Endothelial cell of umbilical vein (primary cell): ENCODE results near the gene DISP2.

ENCODE experiments used
- EZH2 ChIP-seq: IDR thresholded peaks from 2 replicates; pipeline ENCODE4 v1.6.1; 2012; ENCODE audit warnings: borderline replicate concordance, low read depth, mild to moderate bottlenecking, moderate library complexity, low read length, inconsistent platforms; ENCODE audit not compliant: severe bottlenecking
- POLR2A ChIP-seq: IDR thresholded peaks from 2 replicates; pipeline ENCODE4 v1.6.1; 2012; ENCODE audit warnings: low read depth, mild to moderate bottlenecking, control low read depth, low read length
- POLR2AphosphoS5 ChIP-seq: IDR thresholded peaks from 2 replicates; pipeline ENCODE4 v1.6.1; 2012; ENCODE audit warnings: low read depth, mild to moderate bottlenecking, control low read depth, low read length, moderate library complexity; ENCODE audit not compliant: insufficient read depth
- TF ChIP-seq, protein P1 (sequence below), 2 donors: IDR thresholded peaks; 1 replicate in 1 of 2; 2 replicates in 1 of 2; pipeline ENCODE4 v1.5.1; 2011; ENCODE audit warnings: low read length in 2 of 2, mild to moderate bottlenecking in 2 of 2, moderate library complexity in 2 of 2, control low read depth in 1 of 2, inconsistent platforms in 1 of 2, low read depth in 1 of 2; ENCODE audit not compliant: insufficient read depth in 1 of 2; ENCODE audit errors: extremely low read depth in 1 of 2

DNA sequence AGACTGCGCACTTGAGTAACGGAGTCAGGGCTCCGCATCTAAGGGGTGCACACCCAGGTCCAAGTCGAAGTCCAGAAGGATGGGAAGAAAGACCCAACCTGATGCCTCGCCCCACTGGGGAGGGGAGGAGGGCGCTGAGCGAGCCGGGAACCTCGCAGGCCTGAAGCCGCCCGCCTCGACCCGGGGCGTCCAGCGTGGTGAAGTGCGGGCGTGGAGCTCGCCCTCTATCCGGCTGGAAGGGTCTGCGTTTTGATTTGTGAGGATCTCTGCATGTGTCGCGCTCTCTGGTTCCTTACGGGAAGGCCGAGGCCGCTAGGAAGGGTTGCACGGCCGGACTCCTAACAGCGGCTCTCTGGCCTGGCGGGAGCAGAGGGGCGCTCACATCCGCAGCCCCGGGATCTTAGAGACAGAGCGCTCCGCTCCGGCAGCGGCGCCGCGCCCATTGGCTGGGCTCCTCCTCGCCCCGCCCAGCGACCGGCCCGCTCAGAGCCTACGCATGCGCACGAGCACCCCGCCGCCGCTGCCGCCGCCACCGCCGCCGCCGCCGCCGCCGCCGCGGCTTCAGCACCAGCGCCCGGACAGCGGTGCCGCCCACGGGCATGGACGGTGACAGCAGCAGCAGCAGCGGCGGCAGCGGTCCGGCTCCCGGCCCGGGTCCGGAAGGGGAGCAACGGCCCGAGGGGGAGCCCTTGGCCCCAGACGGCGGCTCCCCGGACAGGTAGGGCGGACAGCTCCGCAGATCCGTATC lies at the start of gene DISP2:
- TF ChIP-seq POLR2A (no peak), POLR2AphosphoS5 (no peak), EZH2 (no peak)
- TF ChIP-seq, protein P1, sequence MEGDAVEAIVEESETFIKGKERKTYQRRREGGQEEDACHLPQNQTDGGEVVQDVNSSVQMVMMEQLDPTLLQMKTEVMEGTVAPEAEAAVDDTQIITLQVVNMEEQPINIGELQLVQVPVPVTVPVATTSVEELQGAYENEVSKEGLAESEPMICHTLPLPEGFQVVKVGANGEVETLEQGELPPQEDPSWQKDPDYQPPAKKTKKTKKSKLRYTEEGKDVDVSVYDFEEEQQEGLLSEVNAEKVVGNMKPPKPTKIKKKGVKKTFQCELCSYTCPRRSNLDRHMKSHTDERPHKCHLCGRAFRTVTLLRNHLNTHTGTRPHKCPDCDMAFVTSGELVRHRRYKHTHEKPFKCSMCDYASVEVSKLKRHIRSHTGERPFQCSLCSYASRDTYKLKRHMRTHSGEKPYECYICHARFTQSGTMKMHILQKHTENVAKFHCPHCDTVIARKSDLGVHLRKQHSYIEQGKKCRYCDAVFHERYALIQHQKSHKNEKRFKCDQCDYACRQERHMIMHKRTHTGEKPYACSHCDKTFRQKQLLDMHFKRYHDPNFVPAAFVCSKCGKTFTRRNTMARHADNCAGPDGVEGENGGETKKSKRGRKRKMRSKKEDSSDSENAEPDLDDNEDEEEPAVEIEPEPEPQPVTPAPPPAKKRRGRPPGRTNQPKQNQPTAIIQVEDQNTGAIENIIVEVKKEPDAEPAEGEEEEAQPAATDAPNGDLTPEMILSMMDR (IDR thresholded peaks at IDR 0.05; ENCODE audit: extremely low read depth in 1 of 2, insufficient read depth in 1 of 2, low read depth in 1 of 2, low read length in 2 of 2): no peak
